A673 (cell line): ENCODE measurements around the gene MYL12A. TPM values are rescaled to one million over a fixed set of nuclear protein-coding genes. Genes with fewer than 3 reads are reported as not detected.

Experiments
- BruUV-seq: library from RNA; stranded (reverse); fragments of 400-500 nt; replicated peaks from 2 replicates; lab custom pipeline; 2021; lab: Mats Ljungman, UMichigan
- CTCF ChIA-PET: fragments of 300-600 bp; sonication (Branson Sonifier 250); formaldehyde crosslinking; loops from one replicate; lab custom pipeline; 2022; ENCODE audit warnings: antibody characterized with exemption; lab: Charles Lee
- POLR2A ChIA-PET: fragments of 300-600 bp; sonication (Branson Sonifier 250); formaldehyde crosslinking; loops from one replicate; lab custom pipeline; 2022; ENCODE audit warnings: antibody characterized with exemption; ENCODE audit not compliant: low non-redundant PET; lab: Charles Lee
- DNase-seq: peaks from one replicate; pipeline ENCODE4 v3.0.0-alpha.2; 2015; ENCODE audit warnings: low spot score
- H3K27ac ChIP-seq: fragments of 200-600 bp; sonication (generic); 2 replicates; pipeline ENCODE4 v1.5.1; 2016; ENCODE audit warnings: mixed run types, low read depth, mild to moderate bottlenecking, mixed read lengths, antibody characterized with exemption, low read length; ENCODE audit not compliant: poor library complexity, severe bottlenecking
- H3K27me3 ChIP-seq: fragments of 200-600 bp; sonication (generic); replicated peaks from 2 replicates; pipeline ENCODE4 v1.6.1; 2017; ENCODE audit warnings: mixed run types, low read depth, mild to moderate bottlenecking, mixed read lengths, antibody characterized with exemption, low read length; ENCODE audit not compliant: insufficient read depth, poor library complexity
- H3K36me3 ChIP-seq: fragments of 200-600 bp; sonication (generic); 2 replicates; pipeline ENCODE4 v1.6.1; 2016; ENCODE audit warnings: mixed run types, mild to moderate bottlenecking, mixed read lengths, antibody characterized with exemption, low read length; ENCODE audit not compliant: insufficient read depth, poor library complexity, severe bottlenecking
- H3K4me1 ChIP-seq: fragments of 200-600 bp; sonication (generic); 2 replicates; pipeline ENCODE4 v1.6.1; 2017; ENCODE audit warnings: mixed run types, mild to moderate bottlenecking, mixed read lengths, antibody characterized with exemption, low read length; ENCODE audit not compliant: insufficient read depth, poor library complexity, severe bottlenecking
- H3K4me3 ChIP-seq: fragments of 200-600 bp; sonication (generic); 2 replicates; pipeline ENCODE4 v1.5.1; 2016; ENCODE audit warnings: low read depth, mixed run types, mild to moderate bottlenecking, mixed read lengths, low read length; ENCODE audit not compliant: poor library complexity, severe bottlenecking
- H3K9me3 ChIP-seq: fragments of 200-600 bp; sonication (generic); 2 replicates; pipeline ENCODE4 v1.6.1; 2016; ENCODE audit warnings: mixed run types, low read depth, mild to moderate bottlenecking, mixed read lengths, antibody characterized with exemption, low read length; ENCODE audit not compliant: poor library complexity, severe bottlenecking
- EZH2 ChIP-seq: fragments of 200-600 bp; sonication (generic); IDR thresholded peaks from 2 replicates; pipeline ENCODE4 v1.6.1; 2017; ENCODE audit warnings: borderline replicate concordance, low read depth, mild to moderate bottlenecking, mixed read lengths, antibody characterized with exemption, low read length; ENCODE audit not compliant: poor library complexity, severe bottlenecking
- intact Hi-C: fragments of 100-400 bp; cut with micrococcal nuclease; formaldehyde crosslinking; loops from one replicate; pipeline ENCODE4 v1.10.0; 2022; ENCODE audit not compliant: unreplicated experiment
- total RNA-seq: library from RNA; stranded (reverse); gene quantifications from 2 replicates; pipeline ENCODE4 v1.2.3, GENCODE V29; 2021
- TF ChIP-seq, protein P1 (sequence below): fragments of 300-800, 200-600 bp; sonication (generic); conservative IDR thresholded peaks from 2 replicates; pipeline ENCODE4 v1.5.1; 2017; ENCODE audit warnings: low read depth, mild to moderate bottlenecking, antibody characterized with exemption, low read length, moderate library complexity, mixed read lengths

MYL12A gene
- total RNA-seq, 1 experiment from 2014 or later = 357 TPM

DNA sequence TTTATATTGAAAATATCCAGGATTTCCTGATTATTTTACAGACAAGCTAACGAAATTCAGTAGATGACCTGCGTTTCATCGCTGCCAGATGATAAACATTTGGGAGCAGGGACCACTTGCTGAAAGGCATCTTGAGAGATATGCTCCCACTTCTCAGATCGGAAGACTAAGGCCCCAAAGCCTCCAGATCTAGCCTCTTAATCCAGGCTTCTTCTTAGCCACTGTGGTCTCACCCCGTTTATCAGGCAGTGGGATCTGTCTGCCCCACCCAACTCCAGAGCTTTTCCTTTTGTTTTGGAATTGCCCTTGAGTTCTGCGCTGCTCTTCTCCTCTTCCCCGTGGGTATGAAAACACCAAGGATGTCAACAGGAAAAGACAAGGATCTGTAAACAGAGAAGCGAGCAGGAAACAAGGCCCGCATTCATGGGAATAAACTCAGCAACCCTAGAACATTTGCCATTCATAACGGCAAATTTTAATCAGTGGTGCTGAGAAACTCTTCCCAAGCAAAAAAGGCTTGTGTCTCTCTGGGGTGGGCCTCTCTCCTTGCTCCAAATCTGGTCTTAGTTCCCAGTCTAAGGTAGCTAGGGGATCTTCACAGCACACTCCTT lies 35.8 kb downstream of the MYL12A start:
- CTCF ChIA-PET = no interaction called here
- no peaks in the 10 kb centered on the region for H3K27me3 ChIP-seq
- POLR2A ChIA-PET = interaction anchor here (1.0 kb wide), 1 partner anchor 171 kb away, joined by 6 read pairs; no protein-coding TSS in a partner anchor
- intact Hi-C loops = loop anchor here (2.0 to 5.0 kb wide), 7 partner anchors 165 to 984 kb away; no protein-coding TSS in a partner anchor
- H3K36me3 ChIP-seq = peaks cover 2% of the 10 kb centered on the region
- peaks cover 55% of the 10 kb centered on the region for H3K4me1 ChIP-seq
- DNase-seq = no peak
- TSS peak; percentile 75 for BruUV-seq
- peak overlapping the region; percentile 96 for H3K27ac ChIP-seq
- peak overlapping the region; percentile 42 for H3K4me3 ChIP-seq
- TF ChIP-seq EZH2 = no peak
- TF ChIP-seq, protein P1, sequence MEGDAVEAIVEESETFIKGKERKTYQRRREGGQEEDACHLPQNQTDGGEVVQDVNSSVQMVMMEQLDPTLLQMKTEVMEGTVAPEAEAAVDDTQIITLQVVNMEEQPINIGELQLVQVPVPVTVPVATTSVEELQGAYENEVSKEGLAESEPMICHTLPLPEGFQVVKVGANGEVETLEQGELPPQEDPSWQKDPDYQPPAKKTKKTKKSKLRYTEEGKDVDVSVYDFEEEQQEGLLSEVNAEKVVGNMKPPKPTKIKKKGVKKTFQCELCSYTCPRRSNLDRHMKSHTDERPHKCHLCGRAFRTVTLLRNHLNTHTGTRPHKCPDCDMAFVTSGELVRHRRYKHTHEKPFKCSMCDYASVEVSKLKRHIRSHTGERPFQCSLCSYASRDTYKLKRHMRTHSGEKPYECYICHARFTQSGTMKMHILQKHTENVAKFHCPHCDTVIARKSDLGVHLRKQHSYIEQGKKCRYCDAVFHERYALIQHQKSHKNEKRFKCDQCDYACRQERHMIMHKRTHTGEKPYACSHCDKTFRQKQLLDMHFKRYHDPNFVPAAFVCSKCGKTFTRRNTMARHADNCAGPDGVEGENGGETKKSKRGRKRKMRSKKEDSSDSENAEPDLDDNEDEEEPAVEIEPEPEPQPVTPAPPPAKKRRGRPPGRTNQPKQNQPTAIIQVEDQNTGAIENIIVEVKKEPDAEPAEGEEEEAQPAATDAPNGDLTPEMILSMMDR = no peak
- peaks cover 2% of the 10 kb centered on the region for H3K9me3 ChIP-seq

GRCh38 chr18:3283908-3284307 lies 36.3 kb downstream of the MYL12A start:
- BruUV-seq = no TSS peak
- peaks cover 50% of the 10 kb centered on the region for H3K4me1 ChIP-seq
- peak; percentile 66 for DNase-seq
- intact Hi-C loops = loop anchor here (2.0 to 5.0 kb wide), 7 partner anchors 165 to 983 kb away; no protein-coding TSS in a partner anchor
- H3K36me3 ChIP-seq = peaks cover 1% of the 10 kb centered on the region
- ChIA-PET POLR2A (no interaction called here), CTCF (no interaction called here)
- H3K4me3 ChIP-seq = peak overlapping the region; percentile 42
- H3K9me3 ChIP-seq = peaks cover 4% of the 10 kb centered on the region
- no peak for TF ChIP-seq EZH2
- TF ChIP-seq, protein P1 = no peak
- H3K27me3 ChIP-seq = no peaks in the 10 kb centered on the region
- peak overlapping the region; percentile 96 for H3K27ac ChIP-seq

GRCh38 chr18:3284501-3284900 lies 36.9 kb downstream of the MYL12A start:
- no TSS peak for BruUV-seq
- no peaks in the 10 kb centered on the region for H3K27me3 ChIP-seq
- TF ChIP-seq, protein P1 = no peak
- TF ChIP-seq EZH2 = no peak
- POLR2A ChIA-PET = no interaction called here
- H3K9me3 ChIP-seq = peaks cover 8% of the 10 kb centered on the region
- peak overlapping the region; percentile 96 for H3K27ac ChIP-seq
- peaks cover 5% of the 10 kb centered on the region for H3K36me3 ChIP-seq
- intact Hi-C loops = loop anchor here (5.0 kb wide), 2 partner anchors 713 to 983 kb away; no protein-coding TSS in a partner anchor
- H3K4me1 ChIP-seq = peaks cover 44% of the 10 kb centered on the region
- DNase-seq = no peak
- H3K4me3 ChIP-seq = peak overlapping the region; percentile 42
- CTCF ChIA-PET = no interaction called here
